Adrenal gland (tissue), 5 donors: Measurements from ENCODE around the gene AGAP3.

ENCODE experiments used
- POLR2A ChIP-seq, 2 donors: fragments of 450-650 bp; IDR thresholded peaks; one replicate each; pipeline ENCODE4 v1.6.1; 2017; ENCODE audit warnings: antibody characterized with exemption in 2 of 2, mild to moderate bottlenecking in 2 of 2, moderate library complexity in 1 of 2
- TF ChIP-seq, protein P1 (sequence below), 6 experiments: fragments of 450-650 bp in 4 of 6; fragments of 200-600 bp in 2 of 6; sonication (generic) in 1 of 6; IDR thresholded peaks; 1 replicate in 5 of 6; 2 replicates in 1 of 6; pipeline versions ENCODE4 v1.5.1 to v1.8.0; 2016 to 2021; ENCODE audit warnings: antibody characterized with exemption in 6 of 6, mild to moderate bottlenecking in 2 of 6, moderate library complexity in 1 of 6
- donor health status: DM: no; HTN: no; CAD: no.

- TF ChIP-seq, protein P1, sequence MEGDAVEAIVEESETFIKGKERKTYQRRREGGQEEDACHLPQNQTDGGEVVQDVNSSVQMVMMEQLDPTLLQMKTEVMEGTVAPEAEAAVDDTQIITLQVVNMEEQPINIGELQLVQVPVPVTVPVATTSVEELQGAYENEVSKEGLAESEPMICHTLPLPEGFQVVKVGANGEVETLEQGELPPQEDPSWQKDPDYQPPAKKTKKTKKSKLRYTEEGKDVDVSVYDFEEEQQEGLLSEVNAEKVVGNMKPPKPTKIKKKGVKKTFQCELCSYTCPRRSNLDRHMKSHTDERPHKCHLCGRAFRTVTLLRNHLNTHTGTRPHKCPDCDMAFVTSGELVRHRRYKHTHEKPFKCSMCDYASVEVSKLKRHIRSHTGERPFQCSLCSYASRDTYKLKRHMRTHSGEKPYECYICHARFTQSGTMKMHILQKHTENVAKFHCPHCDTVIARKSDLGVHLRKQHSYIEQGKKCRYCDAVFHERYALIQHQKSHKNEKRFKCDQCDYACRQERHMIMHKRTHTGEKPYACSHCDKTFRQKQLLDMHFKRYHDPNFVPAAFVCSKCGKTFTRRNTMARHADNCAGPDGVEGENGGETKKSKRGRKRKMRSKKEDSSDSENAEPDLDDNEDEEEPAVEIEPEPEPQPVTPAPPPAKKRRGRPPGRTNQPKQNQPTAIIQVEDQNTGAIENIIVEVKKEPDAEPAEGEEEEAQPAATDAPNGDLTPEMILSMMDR (IDR thresholded peaks at IDR 0.05) = no peak
- TF ChIP-seq POLR2A (IDR thresholded peaks at IDR 0.05) = no peak
Measured at GRCh38 chr7:151143261-151144015, 57.2 kb downstream of the AGAP3 start.
